Iris pigment epithelial cell (primary cell): ENCODE results near the gene OR4S1.
"Not testable (repeated sequence)": the region's sequence is repeated elsewhere in the genome, so short reads cannot be mapped to it uniquely, and the experiment has no call there.

Source experiments
- DNase-seq: peaks from one replicate; pipeline ENCODE4 v3.0.0-alpha.2; 2011; ENCODE audit warnings: low read depth

OR4S1 gene, protein sequence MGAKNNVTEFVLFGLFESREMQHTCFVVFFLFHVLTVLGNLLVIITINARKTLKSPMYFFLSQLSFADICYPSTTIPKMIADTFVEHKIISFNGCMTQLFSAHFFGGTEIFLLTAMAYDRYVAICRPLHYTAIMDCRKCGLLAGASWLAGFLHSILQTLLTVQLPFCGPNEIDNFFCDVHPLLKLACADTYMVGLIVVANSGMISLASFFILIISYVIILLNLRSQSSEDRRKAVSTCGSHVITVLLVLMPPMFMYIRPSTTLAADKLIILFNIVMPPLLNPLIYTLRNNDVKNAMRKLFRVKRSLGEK

DNA sequence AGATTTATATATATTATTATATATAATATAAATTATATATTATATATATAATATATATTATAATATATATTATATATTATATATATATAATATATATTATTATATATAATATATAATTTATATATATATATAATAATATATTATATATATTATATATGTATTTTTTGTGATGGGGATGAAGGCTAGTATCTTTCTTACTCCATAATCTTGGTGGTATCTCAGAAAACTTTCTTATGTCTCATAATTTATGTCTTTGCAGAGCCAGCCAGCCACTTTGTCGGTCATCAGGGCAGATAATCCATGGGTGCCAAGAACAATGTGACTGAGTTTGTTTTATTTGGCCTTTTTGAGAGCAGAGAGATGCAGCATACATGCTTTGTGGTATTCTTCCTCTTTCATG lies at the start of gene OR4S1:
Gene OR4S1 (plus strand): TSS at position 301 of the 400 bp plus-strand sequence. CDS start 0 bp downstream, at position 301.
- DNase-seq, result no peak

DNA sequence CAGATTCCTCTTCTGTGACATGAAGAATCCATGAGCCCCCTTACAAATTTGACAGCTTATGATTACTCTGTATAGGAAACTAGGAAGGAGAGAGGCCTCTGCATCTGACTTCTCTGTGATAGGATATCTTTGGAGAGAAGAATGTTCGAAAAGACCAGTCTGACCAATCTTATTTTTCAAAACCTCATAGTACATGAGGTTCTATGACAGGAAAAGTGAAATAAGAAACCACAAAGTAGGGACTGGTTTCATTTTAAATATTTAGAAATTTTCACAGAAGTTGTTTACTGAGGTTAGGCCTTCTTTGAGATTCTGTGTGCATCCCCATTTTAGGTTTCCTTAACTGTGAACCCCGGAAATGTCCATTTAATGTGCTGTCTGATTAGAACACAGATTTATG lies 44.4 kb upstream of the OR4S1 start:
- no peak for DNase-seq

DNA sequence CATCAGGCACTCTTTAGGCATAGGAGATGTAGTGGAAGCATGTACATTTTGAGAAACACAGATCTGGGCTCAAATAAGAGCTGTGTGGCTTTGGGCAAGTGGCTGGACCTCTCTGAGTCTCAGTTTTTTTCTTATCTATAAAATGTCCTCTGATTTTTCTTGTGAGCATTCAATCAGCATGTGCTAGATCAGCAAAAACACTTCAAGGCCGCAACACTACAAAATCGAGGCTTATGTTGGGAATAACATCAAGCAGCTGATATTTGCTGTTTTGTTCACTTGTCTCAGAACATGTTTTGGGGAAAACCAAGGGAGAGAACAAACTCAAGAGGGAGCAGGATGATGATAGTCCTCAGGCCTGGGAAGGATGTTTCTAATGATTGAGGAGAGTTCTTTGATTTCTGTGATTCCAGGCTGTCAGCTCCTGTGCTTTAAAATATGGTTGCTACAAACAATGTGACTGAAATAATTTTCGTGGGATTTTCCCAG lies 42.6 kb upstream of the OR4S1 start, which contains the start of gene OR4X1:
Gene OR4X1 (plus strand): TSS at position 439 of the 489 bp plus-strand sequence. CDS start 0 bp downstream, at position 439.
- no peak for DNase-seq

DNA sequence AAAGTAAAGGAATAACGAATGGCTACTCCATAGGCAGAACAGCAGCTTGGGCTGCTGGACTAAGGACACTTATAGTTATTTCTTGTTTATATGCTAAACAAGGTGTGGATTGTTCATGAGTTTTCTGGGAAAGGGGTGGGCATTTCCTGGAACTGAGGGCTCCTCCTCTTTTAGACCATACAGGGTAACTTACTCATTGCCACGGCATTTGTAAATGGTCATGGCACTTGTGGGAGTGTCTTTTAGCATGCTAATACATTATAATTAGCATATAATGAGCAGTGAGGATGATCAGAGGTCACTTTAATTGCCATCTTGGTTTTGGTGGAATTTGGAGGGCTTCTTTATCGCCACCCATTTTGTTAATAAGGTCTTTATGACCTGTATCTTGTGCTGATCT lies 35.4 kb upstream of the OR4S1 start:
- DNase-seq, result no peak

DNA sequence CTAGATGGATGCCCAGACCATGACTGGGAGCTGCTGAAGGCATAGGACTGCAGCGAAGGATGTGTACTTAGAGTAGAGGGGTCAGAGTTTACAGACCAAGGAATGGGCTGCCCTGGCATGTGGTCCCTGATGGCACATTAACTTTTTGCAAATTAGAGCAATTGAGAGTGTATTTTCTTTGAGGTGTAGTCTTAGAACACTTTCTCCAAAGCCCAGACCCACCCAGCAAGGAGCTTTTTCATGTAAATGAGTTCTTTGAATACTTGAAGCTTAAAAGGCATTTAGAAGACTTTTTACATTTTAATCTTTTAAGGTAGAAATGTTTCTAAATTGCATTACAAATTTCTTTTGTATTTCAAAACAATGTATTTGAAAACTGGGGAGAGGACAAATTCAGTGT lies 33.4 kb upstream of the OR4S1 start:
- no peak for DNase-seq

DNA sequence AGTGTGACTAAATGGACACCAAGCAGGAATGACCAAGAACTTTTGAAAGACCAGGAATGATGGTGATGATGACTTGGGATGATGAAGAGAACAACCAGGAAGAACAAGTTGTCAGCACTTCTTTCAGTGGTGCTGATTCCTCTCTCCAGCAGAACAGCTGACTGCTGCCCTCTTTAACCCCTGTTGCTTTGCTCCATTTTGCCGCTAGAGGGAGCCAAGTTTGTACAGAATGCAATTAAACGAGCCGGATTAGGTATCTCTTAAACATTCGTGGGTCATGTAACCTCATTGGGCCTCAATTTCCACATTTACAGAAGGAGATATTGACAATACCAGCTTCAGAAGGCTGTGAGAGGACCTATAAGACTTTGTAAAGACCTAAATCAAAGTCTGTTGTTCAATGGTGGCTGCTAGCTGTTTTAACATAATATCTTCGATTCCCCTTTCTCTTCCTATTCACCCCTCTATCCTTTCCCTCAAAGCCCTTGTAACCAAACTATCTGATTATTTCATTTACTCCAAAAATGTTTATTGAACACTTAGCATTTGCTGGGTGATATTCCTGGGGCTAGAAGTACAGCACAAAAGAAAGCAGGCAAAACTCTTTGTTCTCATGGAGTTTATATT lies 1.9 kb downstream of the OR4S1 start:
- DNase-seq, result peak; percentile 45

DNA sequence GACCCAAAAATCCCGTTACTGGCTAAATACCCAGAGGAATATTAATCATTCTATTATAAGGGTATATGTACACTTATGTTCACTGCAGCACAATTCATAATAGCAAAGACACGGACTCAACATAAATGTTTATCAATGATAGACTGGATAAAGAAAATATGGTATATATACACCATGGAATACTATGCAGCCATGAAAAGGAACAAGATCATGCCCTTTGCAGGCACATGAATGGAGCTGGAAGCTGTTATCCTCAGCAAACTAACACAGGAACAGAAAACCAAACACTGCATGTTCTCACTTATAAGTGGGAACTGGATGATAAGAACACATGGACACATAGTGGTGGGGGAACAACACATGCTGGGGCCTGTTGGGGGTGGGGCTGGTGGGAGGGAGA lies 7.6 kb downstream of the OR4S1 start:
- DNase-seq, result not testable (repeated sequence)

DNA sequence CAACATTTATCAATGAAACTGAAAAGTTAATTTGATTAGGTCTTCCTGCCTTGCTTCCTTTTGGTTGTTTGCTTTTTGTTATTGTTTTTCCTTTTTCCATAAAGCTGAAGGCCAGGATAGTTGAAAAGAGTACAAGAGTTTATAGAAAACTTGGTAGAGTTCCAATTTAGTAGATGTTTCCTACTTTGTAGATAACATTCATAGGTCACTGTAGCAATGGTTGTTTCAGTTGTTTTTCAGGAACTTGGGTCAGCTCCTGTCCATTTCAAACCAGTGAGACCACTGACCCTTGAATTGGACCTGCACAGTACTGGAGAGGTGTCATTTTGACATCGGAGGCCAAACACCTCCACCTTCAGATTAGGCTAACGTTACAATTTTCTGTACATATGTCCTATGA lies 13.8 kb downstream of the OR4S1 start:
- not testable (repeated sequence) for DNase-seq

DNA sequence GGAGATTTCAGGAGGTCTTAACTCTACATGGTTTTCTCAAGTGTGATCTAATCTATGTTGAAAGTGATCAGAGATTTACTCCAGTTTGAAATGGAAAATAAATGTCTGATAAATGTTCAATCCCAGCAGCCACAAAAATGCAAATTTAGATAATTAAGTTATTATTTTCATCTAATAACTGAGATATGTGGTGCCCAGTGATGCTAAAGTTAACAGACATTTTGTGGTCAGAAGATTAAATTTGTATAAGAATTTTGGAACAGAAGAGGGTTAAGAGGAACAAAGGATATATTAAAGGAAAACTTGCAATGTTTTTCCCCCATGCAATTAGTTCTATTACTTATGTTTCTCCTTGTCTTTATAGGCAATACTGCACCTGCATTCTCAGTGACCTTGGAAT lies 18.6 kb downstream of the OR4S1 start, which contains the start of gene OR4C3:
Gene OR4C3 (plus strand): TSS at position 301 of the 400 bp plus-strand sequence. CDS start 102 bp downstream, outside the sequence.
- not testable (repeated sequence) for DNase-seq

DNA sequence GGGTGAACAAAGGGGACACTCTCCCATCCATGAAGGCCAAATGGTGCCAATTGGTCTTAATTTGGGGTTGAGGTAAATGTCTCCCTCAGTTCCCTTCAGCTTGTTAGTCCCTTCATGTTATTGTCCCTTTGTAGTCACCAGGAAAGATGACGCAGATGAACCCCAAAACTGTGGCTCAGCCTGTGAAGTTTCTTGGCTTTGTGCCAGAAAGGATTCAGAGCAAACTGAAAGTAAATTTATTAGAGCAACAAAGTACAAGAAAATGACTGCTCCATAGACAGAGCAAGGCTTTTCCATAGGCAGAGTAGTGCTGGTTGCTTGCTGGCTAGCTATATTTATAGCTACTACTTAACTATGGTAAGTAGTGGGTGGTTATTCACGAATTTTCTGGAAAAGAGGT lies 35.4 kb downstream of the OR4S1 start:
- DNase-seq, result no peak

DNA sequence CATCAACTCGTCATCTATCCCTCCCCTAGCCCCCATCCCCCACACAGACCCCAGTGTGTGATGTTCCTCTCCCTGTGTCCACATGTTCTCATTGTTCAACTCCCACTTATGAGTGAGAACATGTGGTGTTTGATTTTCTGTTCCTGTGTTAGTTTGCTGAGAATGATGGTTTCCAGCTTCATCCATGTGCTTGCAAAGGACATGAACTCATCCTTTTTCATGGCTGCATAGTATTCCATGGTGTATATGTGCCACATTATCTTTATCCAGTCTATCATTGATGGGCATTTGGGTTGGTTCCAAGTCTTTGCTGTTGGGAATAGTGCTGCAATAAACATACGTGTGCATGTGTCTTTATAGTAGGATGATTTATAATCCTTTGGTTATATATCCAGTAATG lies 36.5 kb downstream of the OR4S1 start:
- not testable (repeated sequence) for DNase-seq

DNA sequence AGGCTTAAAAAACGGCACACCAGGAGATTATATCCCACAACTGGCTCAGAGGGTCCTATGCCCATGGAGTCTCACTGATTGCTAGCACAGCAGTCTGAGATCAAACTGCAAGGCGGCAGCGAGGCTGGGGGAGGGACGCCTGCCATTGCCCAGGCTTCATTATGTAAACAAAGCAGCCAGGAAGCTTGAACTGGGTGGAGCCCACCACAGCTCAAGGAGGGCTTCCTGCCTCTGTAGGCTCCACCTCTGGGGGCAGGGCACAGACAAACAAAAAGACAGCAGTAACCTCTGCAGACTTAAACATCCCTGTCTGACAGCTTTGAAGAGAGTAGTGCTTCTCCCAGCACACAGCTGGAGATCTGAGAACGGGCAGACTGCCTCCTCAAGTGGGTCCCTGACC lies 40.3 kb downstream of the OR4S1 start:
- DNase-seq, result not testable (repeated sequence)

DNA sequence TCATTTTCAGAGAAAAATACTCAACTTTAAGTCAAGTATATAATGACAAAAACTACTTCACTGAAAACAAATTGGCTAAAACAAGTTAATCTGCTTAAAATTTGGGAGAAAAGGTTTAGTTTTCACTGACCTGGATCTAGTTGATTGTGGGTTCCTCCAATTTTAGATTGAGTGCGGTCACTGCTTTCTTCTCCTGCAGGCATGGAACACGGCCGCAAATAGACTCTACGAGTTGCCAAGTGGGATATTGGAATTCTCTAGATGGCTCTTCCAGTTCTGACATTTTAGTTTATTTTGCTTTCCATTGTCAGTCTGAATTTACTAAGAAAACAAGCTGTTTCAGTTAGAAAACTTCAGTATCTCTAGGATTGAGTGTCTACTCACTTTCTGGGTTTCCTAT lies 48.0 kb downstream of the OR4S1 start:
- no peak for DNase-seq

DNA sequence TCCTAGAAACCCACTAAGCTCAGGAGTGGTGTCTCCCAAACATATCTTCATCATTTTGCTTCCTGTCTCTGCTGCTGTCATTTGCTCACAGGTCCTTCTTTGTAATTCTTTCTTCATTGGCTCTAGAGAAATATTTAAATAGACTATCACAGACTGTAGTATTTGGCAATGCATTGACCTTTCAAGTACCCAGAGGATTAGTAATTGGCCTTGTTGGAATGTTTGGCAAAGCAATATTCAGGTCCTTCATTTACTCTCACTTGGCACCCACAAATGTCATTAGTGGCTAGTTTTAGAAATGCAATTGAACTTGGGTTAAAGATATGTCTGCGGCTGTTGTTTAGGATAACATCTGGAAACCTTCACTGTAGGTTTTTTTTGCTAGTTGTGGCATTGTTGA lies 48.7 kb downstream of the OR4S1 start:
- DNase-seq, result no peak
